RPMI8226 (cell line): Measurements from ENCODE around the gene KANK2.
"Not testable (repeated sequence)": the region's sequence is repeated elsewhere in the genome, so short reads cannot be mapped to it uniquely, and the experiment has no call there.

Source experiments
- DNase-seq: peaks from one replicate; pipeline ENCODE4 v3.0.0-alpha.2; 2015

Gene KANK2

DNA sequence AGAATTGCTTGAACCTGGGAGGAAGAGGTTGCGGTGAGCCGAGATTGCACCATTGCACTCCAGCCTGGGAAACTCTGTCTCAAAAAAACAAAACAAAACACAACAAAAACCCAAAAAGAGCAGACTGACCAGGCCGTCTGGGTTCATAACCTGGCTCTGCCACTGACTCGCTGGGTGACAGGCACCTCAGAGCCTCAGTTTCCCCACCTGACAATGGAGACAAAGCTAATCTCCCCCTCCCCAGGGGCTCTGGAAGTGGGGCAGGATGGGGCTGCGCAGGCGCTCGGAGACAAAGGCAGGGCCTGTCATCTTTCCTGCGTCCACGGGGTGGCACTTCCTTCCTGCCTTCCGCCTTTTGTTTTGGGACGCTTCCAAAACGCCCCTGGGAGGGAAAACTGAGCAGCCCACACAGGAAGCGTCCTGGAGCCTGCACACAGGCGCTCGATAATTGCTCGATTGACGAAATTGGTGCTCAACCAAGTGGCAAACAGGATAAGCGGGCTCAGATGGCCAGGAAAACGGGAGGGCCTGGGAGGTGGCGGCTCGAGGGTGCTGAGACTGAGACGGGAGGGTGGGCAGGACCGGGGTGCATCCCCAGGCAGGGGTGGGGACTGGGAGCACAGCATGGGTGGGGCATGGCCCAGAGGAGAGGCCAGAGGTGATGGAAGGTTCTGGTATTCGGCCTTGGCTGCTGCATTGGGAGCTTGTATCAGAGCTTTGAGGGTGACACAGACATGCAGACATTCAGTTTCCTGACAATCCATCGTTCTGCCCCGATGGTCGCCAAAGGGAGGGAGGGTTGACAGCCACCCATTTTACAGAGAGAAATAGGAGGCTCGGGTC is 59.6 kb downstream of the KANK2 start:
- DNase-seq = peak; percentile 81

DNA sequence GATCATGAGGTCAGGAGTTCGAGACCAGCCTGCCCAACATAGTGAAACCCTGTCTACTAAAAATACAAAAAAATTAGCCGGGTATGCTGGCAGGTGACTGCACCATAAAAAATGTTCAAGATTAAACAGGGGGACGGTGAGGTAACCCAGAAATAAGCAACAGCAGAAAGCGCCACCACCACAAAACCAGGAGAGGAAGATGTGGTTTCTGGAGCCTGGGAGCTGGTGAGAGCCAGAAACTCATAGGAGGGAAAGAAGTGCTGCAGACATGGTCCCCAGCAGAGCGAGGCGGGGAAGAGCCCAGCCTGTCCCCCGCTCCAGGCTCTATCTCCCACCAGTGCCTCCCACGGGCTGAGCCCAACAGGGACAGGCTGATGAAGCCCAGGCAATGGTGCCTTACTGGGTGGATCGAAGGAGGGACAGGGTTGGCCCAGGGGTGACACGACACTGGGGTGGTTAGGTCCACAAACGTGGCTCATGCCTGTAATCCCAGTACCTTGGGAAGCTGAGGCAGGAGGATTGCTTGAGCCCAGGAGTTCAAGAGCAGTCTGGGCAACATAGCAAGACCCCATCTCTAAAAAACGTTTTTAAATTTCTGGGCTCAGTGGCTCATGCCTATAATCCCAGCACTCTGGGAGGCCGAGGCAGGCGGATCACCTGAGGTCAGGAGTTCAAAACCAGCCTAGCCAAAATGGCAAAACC is 60.8 kb downstream of the KANK2 start:
- DNase-seq = no peak

DNA sequence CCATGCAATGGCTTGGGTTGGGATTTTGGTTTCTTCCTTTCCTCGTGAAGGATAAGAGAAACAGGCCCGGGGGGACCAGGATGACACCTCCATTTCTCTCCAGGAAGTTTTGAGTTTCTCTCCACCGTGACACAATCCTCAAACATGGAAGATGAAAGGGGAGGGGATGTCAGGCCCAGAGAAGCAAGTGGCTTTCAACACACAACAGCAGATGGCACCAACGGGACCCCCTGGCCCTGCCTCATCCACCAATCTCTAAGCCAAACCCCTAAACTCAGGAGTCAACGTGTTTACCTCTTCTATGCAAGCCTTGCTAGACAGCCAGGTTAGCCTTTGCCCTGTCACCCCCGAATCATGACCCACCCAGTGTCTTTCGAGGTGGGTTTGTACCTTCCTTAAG is 65.9 kb downstream of the KANK2 start:
- no peak for DNase-seq

DNA sequence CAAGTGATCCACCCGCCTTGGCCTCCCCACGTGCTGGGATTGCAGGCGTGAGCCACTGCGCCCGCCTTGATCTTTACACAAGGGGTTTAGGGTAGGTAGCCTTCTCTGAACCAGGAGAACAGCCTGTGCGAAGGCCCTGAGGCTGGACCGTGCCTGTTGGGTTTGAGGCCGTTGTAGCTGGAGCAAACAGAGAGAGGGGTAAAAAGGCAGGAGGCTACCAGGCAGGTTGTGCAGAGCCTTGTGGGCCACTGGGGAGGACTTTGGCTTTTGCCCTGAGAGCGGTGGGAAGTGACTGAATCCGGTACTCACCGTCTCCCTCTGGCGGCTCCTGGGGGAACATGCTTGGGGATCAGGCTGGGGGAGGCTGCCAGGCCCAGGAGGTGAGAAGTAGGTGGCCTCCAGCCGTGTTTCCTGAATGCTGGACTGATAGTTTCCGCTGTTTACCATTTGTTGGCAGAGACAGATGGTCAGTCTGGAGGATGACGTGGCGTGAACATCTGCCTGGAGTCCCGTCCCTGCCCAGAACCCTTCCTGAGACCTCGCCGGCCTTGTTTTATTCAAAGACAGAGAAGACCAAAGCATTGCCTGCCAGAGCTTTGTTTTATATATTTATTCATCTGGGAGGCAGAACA is 66.4 kb downstream of the KANK2 start:
- DNase-seq = peak; percentile 70

DNA sequence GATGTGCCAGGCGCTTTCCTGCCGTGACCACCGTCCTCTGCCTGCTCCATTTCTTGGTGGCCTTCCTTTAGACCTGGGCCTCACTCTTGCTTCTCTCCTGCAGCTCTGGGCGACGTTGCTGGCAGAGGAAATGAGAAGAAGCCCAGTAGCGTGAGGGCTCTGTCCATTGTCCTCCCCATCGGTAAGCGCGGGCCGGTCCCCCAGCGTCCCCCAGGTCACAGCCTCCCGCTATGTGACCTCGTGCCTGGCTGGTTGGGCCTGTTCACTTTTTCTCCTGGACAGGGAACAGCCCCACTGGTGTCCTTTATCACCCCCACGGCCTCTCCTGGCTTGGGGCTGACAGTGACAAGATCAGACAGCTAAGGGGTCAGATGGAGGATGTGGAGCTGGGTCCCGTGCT is 69.4 kb downstream of the KANK2 start:
- no peak for DNase-seq

DNA sequence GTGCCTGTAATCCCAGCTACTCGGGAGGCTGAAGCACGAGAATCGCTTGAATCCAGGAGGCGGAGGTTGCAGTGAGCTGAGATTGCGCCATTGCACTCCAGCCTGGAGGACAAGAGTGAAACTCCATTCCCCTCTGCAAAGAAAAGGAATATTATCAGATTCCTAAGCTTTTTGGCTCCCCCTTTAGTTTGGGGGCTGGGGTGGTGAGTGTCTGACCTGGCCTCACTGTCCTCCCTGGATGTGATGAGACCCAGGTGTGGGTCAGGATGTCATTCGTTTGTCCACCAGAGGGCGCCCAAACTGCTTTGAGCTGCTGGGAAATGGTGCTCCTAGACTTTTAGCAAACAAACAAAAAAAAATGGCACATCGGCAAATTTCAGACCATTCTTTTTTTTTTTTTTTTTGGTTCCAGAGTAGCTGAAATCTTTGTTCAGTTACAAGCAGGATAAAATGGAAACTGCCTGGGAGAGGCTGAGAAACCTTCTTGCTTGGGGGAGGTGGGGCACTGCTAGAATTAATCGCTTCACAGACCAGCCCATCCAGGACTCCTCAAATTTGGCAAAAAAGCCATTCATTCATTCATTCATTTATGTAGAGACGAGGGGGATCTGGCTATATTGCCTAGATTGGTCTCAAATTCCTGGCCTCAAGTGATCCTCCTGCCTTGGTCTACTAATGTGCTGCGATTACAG is 71.2 kb downstream of the KANK2 start:
- DNase-seq = peak; percentile 85

DNA sequence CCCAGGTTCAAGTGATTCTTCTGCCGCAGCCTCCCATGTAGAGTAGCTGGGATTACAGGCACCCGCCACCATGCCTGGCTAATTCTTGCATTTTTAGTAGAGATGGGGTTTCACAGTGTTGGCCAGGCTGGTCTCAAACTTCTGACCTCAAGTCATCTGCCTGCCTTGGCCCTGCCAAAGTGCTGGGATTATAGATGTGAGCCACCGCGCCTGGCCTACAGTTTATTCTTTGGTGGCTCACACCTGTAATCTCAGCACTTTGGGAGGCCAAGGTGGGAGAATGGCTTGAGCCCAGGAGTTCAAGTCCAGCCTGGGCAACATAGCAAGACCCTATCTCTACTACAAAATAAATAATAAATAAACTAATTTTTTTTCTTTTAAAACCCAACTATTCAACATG is 73.2 kb downstream of the KANK2 start:
- DNase-seq = not testable (repeated sequence)

DNA sequence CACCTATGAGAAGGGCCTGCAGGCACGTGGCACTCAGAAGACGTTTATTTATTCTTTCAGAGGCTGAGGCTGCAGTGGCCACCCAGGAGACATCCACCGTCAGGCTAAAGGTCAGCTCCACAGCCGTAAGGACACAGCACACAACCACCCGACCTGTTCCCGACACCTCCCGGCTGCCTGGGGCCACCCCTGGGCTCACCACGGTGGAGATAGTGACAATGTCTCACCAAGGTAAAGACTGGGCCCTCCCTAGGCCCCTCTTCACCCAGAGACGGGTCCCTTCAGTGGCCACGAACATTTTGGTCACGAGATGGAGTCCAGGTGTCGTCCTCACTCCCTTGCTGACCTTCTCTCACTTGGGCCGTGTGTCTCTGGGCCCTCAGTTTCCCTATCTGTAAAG is 74.2 kb downstream of the KANK2 start:
- no peak for DNase-seq

DNA sequence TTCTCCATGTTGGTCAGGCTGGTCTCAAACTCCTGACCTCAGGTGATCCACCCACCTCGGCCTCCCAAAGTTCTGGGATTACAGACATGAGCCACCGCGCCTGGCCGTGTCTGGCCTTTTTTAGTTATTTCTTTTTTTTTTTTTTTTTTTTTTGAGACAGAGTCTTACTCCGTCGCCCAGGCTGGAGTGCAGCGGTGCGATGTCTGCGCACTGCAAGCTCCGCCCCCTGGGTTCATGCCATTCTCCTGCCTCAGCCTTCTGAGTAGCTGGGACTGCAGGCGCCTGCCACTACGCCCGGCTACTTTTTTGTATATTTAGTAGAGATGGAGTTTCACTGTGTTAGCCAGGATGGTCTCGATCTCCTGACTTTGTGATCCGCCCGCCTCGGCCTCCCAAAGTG is 75.4 kb downstream of the KANK2 start:
- not testable (repeated sequence) for DNase-seq

DNA sequence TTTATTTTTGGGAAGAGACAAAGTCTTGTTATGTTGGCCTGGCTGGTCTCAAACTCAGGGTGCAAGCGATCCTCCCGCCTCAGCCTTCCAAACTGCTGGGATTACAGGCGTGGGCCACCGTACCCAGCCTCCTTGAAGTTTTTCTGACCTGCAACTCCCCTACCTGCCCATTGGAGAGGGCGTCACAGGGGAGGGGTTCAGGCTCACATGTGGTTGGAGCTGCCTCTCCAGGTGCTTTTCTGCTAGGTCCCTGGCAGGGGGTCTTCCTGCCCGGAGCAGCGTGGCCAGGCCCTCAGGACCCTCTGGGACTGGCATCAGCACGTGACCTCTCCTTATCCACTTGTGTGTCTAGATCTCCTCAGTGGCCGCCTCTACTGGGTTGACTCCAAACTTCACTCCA is 80.8 kb downstream of the KANK2 start:
- no peak for DNase-seq

DNA sequence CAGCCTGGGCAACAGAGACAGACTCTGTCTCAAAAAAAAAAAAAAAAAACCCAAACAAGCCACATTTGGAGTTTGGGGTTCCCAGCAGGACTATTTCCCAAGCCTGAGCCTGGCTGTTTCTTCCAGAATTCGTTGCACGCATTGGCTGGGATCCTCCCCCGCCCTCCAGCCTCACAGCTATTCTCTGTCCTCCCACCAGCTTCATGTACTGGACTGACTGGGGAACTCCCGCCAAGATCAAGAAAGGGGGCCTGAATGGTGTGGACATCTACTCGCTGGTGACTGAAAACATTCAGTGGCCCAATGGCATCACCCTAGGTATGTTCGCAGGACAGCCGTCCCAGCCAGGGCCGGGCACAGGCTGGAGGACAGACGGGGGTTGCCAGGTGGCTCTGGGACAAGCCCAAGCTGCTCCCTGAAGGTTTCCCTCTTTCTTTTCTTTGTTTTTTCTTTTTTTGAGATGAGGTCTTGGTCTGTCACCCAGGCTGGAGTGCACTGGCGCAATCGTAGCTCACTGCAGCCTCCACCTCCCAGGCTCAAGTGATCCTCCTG is 81.4 kb downstream of the KANK2 start:
- no peak for DNase-seq

DNA sequence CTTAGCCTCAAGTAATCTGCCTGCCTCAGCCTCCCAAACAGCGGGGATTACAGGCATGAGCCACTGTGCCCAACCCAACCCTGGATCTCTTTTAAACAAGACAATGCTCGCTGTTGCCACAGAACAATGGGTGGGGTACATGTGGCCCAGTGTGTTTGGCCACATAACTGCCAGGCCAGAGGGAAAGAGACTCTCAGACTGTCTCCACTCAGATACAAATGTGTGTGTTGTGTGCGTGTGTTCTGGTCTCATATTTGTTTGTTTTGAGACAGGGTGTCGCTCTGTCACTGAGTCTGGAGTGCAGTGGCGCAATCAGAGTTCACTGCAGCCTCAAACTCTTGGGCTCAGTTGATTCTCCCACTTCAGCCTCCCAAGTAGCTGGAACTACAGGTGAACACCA is 82.3 kb downstream of the KANK2 start:
- DNase-seq = no peak
